HUES64 (cell line): ENCODE results near the gene ANGPTL3.

Experiments
- H3K27ac ChIP-seq: 2 replicates; pipeline ENCODE4 v1.7.0; 2013; ENCODE audit warnings: low read depth, low read length, inconsistent platforms
- H3K27me3 ChIP-seq: 2 replicates; pipeline ENCODE4 v1.6.1; 2013; ENCODE audit warnings: mild to moderate bottlenecking, low read length; ENCODE audit not compliant: insufficient read depth
- H3K36me3 ChIP-seq: 2 replicates; pipeline ENCODE4 v1.6.1; 2013; ENCODE audit warnings: mild to moderate bottlenecking, low read length; ENCODE audit not compliant: insufficient read depth
- H3K4me1 ChIP-seq: 2 replicates; pipeline ENCODE4 v1.6.1; 2013; ENCODE audit warnings: mild to moderate bottlenecking, low read length, moderate library complexity; ENCODE audit not compliant: insufficient read depth
- H3K4me3 ChIP-seq: 2 replicates; pipeline ENCODE4 v1.5.1; 2013; ENCODE audit warnings: mild to moderate bottlenecking, low read length, moderate library complexity
- H3K9ac ChIP-seq: 2 replicates; pipeline ENCODE4 v1.6.1; 2013; ENCODE audit warnings: mild to moderate bottlenecking, low read depth, low read length
- H3K9me3 ChIP-seq: 2 replicates; pipeline ENCODE4 v1.6.1; 2013; ENCODE audit warnings: low read depth, low read length; ENCODE audit not compliant: insufficient read depth
- WGBS: fragments of 150-250, 120-280 bp; methylation state at CpG from one replicate; pipeline ENCODE4 v1.1.7; 2013; ENCODE audit warnings: missing lambda C conversion rate; 5-methylcytosine and 5-hydroxymethylcytosine counted together

ANGPTL3 gene

DNA sequence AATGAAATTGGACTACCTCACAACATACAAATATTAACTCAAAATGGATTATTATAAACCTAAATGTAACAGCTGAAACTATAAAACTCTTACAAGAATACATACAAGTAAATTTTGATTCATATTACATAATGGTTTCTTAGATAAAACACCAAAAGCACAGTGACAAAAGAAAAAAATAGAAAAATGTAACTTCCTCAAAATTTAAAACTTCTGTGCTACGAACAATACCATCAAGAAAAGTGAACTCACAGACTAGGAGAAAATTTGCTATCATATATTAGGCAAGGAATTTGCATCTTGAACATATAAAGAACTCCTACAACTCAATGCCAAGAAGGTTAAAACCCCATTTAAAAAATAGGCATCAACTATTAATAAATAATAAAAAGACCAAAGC lies 31.2 kb downstream of the ANGPTL3 start:
- no peaks in the 10 kb centered on the region for H3K27me3 ChIP-seq
- WGBS = no CpG with 5 or more reads among the region's 1 CpG
- H3K27ac ChIP-seq = no peak overlapping the region
- H3K4me3 ChIP-seq = no peak overlapping the region
- H3K36me3 ChIP-seq = peaks cover 43% of the 10 kb centered on the region
- no peaks in the 10 kb centered on the region for H3K9me3 ChIP-seq
- H3K4me1 ChIP-seq = no peaks in the 10 kb centered on the region
- H3K9ac ChIP-seq = no peak overlapping the region

DNA sequence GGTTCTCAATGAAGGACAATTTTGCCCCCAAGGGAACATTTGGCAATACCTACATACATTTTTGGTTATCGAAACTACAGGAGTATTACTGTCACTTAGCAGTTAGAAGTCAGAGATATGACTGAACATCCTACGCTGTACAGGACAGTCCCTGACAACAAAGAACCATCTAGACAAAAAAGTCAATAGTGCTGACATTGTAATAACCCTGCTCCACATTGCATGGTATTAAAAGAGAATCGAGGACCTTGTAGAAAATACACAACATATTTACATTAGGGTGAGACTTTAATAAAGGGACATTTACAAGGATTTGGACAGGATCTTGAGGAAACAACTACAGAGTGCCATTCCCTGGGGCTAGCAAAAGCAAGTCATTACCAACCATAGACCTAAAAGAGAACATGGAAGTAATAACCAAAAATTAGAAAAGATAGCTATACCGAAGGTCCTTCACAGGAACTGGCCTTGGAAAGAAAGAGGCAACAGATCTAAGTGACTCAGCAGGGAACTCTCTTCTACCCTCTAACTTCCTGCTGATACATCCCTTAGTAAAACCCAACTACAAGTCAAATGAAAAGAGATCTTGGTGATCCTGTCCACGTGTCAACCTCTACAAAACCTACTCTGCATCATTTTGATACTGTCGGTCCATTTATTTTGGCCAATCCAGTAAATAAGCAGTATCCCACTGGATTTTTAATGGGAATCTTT lies 40.2 kb downstream of the ANGPTL3 start:
- WGBS = 91% methylated on average over 5 of the region's 6 CpGs
- no peaks in the 10 kb centered on the region for H3K27me3 ChIP-seq
- H3K36me3 ChIP-seq = peaks cover 53% of the 10 kb centered on the region
- no peaks in the 10 kb centered on the region for H3K4me1 ChIP-seq
- no peak overlapping the region for H3K4me3 ChIP-seq
- no peaks in the 10 kb centered on the region for H3K9me3 ChIP-seq
- H3K27ac ChIP-seq = no peak overlapping the region
- no peak overlapping the region for H3K9ac ChIP-seq

DNA sequence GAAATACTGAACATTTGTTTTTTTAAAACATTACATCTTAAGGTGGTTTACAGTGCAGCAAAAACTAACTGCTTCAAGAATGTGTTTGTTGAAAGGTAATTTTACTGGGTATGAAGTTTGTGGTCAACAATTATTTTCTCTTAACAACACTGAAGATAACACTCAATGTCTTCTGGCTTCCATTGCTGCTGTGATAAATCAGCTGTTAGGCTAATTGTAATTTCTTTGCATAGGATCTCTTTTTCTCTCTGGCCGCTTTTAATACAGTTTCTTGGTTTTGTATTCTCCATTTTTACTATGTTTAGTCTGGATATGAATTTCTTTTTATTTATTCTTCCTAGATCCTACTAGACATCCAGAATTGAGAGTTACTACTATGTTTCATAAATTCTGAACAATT lies 46.0 kb downstream of the ANGPTL3 start:
- no CpG with 5 or more reads among the region's 1 CpG for WGBS
- Histone ChIP-seq H3K4me3 (no peak overlapping the region), H3K9ac (no peak overlapping the region), H3K27ac (no peak overlapping the region), H3K27me3 (no peaks in the 10 kb centered on the region), H3K36me3 (peaks cover 69% of the 10 kb centered on the region), H3K4me1 (no peaks in the 10 kb centered on the region), H3K9me3 (no peaks in the 10 kb centered on the region)

DNA sequence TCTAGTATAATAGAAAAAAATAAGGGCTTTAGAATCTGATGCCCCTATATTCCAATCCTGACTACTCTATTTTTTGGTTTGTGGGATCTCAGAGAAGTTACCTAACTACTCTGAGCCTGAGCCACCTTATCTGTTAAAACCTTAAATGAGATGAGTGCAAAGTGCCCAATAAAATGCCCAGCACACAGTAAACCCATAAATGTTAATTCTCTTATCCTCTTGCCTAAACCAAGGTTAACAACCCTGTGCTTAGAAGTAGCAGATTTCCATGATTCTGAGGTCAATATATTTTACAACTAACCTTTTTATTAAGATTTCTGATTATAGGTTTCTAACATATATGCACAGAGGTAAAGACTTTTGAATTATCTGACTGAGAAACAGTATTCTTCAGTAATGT lies 55.1 kb downstream of the ANGPTL3 start:
- H3K4me1 ChIP-seq = no peaks in the 10 kb centered on the region
- peaks cover 30% of the 10 kb centered on the region for H3K36me3 ChIP-seq
- H3K9me3 ChIP-seq = no peaks in the 10 kb centered on the region
- H3K4me3 ChIP-seq = no peak overlapping the region
- H3K27me3 ChIP-seq = no peaks in the 10 kb centered on the region
- H3K27ac ChIP-seq = no peak overlapping the region
- no peak overlapping the region for H3K9ac ChIP-seq

DNA sequence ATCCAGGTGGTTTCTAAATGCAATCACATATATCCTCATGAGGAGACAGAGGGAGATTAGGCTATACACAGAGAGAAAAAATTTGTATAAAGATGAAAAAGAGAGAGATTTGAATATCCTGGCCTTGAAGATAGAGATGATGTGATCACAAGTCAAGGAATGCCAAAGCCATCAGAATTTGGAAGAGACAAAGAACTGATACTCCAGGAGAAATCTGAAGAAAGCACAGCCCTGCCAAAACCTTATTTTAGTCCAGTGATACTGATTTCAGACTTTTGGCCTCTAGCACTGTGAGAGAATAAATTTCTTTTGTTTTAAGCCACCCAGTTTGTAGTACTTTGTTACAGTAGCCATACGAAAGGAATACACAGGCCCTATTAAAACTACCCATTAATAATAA lies 57.4 kb downstream of the ANGPTL3 start:
- 83% methylated on average over 1 of the region's 1 CpG for WGBS
- no peak overlapping the region for H3K9ac ChIP-seq

More for the DNA sequence above, 57.4 kb downstream of the ANGPTL3 start:
- Histone ChIP-seq H3K4me3 (no peak overlapping the region), H3K36me3 (peaks cover 23% of the 10 kb centered on the region), H3K9me3 (no peaks in the 10 kb centered on the region), H3K4me1 (no peaks in the 10 kb centered on the region), H3K27ac (no peak overlapping the region), H3K27me3 (no peaks in the 10 kb centered on the region)
